HG03159 (cell line): ENCODE results near the gene OTULIN.

Experiments
- ATAC-seq: cut with Tn5 transposase; IDR thresholded peaks from one replicate; pipeline ENCODE4 v1.9.1; 2021; ENCODE audit warnings: mild to moderate bottlenecking, moderate library complexity; ENCODE audit not compliant: unreplicated experiment

OTULIN gene

GRCh38 chr5:14738050-14738449 is 73.5 kb downstream of the OTULIN start:
- ATAC-seq, result no peak

GRCh38 chr5:14739538-14739937 is 75.0 kb downstream of the OTULIN start:
- ATAC-seq, result no peak

GRCh38 chr5:14739981-14740380 is 75.5 kb downstream of the OTULIN start:
- no peak for ATAC-seq

- ATAC-seq, result no peak
Measured at GRCh38 chr5:14741131-14741530, 76.6 kb downstream of the OTULIN start.

- no peak for ATAC-seq
Measured at GRCh38 chr5:14741801-14742440, 77.4 kb downstream of the OTULIN start.

- ATAC-seq, result no peak
Measured at GRCh38 chr5:14742498-14742897, 78.0 kb downstream of the OTULIN start.

- ATAC-seq, result no peak
Measured at GRCh38 chr5:14743601-14744295, 79.2 kb downstream of the OTULIN start.

- no peak for ATAC-seq
Measured at GRCh38 chr5:14744296-14745187, 80.0 kb downstream of the OTULIN start.

GRCh38 chr5:14745188-14745563 is 80.7 kb downstream of the OTULIN start:
- no peak for ATAC-seq

GRCh38 chr5:14745753-14746152 is 81.2 kb downstream of the OTULIN start:
- no peak for ATAC-seq

GRCh38 chr5:14748180-14748900 is 83.8 kb downstream of the OTULIN start:
- no peak for ATAC-seq
